NCI-H2171 (cell line): Measurements from ENCODE around the gene CYTH1.

Source experiments
- DNase-seq: peaks from one replicate; lab custom pipeline; 2025; lab: John Stamatoyannopoulos, UW

The CYTH1 gene, protein sequence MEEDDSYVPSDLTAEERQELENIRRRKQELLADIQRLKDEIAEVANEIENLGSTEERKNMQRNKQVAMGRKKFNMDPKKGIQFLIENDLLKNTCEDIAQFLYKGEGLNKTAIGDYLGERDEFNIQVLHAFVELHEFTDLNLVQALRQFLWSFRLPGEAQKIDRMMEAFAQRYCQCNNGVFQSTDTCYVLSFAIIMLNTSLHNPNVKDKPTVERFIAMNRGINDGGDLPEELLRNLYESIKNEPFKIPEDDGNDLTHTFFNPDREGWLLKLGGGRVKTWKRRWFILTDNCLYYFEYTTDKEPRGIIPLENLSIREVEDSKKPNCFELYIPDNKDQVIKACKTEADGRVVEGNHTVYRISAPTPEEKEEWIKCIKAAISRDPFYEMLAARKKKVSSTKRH

DNA sequence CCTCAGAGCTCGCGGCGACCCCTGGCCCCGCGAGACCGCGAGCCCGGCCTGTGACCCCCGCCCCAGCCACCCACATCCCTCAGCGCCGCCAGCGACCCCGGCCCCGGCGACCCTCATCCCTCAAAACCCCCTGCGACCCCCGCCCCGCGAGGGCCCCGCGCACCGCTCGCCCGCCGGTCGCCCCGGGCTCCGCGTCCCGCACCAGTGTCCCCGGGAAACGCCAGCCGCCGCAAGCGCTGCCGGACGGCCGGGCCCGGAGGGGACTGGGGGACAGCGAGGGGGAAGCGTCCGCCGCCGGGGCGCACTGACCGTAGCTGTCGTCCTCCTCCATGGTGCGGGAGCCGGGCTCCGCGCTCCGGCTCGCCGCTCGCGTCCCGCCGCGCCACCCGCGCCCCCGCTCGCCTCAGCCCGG lies at the start of gene CYTH1:
TSS of gene CYTH1 (minus strand) at position 381 of the 412 bp plus-strand sequence. CDS start at position 331, 50 bp downstream.
- no peak for DNase-seq

DNA sequence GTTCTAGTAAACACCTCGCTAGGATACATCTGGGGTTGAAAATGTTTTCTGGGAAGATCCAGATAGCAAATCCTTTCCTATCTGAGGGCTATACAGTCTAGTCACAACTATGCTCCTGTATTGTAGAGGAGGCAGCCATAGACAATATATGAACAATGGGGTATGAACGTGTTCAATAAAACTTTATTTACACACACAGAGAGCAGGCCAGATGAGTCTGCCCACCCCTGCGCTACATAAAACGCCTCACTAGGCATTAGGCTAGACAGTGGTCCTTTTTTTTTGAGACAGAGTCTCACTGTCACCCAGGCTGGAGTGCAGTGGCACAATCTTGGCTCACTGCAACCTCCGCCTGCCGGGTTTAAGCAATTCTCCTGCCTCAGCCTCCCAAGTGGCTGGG lies 47.4 kb upstream of the CYTH1 start:
- no peak for DNase-seq

DNA sequence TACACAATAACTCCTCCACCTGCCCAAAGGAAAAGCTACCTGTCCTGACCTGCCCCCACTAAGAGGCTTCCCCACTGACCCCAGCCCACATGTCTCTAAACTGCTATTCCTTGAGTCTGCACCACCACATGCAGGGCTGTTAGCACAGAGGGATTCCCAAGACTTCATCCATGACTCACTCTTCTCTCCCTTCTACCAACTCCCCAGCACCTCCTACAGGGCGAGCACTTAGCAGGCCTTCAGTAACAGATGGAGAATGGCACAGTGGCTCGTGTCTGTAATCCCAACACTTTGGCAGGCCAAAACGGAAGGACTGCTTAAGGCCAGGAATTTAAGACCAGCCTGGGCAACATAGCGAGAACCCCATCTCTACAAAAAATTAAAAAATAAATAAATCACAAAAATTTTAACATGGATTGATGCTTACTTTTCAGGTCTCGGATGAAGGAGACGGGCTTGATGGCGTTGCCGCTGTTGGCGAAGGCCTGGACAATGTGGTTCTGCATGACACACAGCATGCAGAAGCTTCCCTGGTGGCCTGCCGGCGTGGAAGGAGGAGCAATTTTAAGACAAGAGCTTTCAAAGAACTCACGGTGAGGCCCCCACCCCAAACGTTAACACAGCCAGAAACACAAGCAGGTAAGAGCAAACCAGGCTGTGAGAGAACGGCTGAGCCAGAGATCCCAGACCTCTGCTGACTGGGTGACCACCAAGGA lies 46.6 kb upstream of the CYTH1 start:
- DNase-seq, result no peak

DNA sequence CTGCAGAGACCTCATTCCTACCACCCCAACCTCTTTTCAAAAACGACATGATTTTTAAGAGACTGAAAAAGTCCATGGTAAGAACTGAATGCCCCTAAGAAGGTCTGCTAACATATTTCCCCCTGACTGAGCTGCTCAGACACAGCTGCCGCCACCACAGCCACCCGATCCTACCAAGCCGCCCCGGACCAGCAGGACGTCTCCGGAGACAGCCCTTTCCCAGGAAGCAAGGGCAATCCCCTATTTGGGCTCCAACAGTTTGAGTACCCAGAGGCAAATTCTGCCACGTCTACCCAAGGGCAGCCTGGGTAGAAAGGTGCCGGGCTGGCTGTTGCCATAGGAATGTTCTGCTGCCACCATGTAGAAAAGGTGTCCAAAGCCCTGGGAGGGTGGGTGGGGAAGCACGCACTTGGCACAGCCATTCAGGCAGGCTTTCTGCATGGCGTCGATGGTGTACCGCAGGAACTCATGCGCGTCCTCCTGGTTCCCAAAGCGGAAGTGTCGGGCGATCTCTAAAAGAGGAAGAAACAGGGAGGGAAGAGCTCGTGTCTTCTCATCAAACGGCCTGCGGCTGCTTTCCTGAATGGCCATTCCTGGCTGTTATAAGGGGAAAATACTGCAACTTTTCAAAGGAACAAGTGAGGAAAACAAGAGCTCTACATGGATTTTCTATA lies 44.9 kb upstream of the CYTH1 start:
- no peak for DNase-seq

DNA sequence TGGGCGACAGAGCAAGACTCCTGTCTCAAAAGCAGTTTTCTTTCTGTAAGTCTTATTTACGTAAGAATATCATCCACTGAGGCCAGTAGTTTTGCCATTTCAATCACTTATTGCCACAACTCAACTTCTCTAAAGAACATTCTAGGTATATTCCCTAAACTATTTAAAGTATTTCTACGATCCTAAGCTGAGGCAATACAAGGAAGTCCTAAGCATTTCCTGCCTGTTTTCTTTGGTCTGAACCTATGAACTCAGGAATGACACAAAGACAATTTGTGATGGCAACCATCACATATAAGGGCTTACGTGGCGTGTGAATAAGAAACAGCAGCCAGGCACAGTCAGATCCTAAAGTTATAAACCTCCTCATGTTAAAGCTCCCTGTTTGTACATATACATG lies 44.3 kb upstream of the CYTH1 start:
- DNase-seq, result no peak

DNA sequence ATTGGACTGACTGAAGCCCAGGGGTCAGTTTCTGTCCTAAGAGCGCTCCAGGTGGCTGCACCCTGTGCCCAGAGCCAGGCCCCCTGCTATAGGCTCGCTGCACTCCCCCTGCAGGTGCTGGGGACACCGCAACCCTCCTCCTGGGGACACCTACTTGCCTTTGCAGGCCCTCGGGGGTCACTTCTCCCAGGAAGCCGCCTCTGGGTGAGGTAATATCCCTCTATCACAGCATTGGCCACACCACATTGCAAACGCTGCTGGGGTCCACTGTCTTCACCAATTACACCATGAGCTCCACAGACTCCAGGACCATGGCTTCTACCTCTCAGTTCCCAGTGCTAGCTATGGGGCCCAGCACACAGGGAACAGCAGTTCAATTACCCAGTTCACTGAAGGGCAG lies 43.6 kb upstream of the CYTH1 start:
- no peak for DNase-seq

DNA sequence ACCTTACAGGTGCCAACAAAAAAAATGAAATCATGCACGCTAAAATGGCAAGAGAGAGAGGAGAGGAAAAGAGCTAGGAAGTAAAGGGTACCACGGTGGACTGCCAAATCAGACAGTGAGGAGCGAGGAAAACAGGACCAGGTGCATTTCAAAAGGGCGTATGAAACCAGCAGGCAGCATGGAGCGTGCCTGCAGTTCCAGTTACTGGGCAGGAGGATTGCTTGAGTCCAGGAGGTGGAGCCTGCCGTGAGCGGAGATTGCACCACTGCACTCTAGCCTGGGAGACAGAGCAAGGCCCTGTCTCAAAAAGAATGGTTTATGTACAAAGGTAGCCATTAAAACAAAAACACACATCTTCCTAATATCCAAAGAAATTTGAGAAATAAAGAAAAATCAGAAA lies 42.2 kb upstream of the CYTH1 start:
- DNase-seq, result no peak

DNA sequence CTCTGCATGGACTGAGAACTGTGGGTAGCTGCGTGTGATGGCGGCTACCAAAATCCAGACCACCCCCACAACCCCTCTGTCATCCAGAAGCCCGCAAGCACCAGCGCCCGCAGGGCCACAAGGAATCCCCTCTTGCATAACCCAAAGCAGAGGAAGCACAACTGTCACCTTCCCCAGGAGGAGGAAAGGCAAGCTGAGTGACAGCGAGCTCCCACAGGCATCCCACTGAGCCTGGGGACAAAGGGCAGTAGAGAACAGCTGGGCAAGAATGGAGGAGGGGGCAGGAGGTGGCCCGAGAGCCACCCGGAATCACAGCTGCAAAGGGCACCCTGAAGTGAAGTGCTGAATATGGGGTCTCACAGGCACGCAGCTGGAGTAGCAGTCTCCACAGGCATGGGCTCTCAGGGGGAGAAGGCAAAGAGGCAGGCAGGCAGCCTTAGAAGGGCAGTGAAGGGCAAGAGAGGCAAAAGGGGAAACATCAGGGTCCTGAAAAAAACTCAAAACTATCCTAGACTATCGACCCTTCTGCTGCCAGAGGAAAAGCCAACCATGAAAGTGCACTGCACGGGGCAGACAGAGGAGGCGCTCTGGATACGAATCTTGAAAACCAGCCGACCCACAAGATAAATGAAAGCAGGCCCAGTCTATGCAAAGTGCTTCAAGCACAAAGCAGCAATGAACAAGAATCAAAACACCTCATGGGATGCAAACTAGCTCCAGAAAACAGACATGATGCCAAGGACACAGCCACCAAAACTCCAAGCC lies 41.4 kb upstream of the CYTH1 start:
- DNase-seq, result no peak

DNA sequence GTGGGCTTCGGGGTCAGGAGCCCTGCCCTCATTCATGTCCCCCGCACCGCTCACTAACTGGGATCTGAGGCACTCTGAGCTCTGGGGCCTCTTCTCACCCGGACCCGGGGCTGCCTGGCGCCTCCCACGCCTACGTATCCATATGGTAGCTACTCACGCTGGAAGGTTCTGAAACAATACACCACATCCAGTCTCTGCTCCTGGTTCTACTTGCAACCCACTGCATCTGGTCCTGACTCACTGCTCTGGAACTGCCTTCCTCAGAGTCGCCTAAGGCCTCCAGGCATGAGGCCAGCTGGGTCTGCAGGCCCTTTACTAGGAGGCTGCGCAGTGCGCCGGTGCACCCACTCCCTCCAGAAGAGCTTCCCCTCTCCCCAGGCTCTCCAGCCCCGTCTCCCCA lies 40.5 kb upstream of the CYTH1 start:
- DNase-seq, result no peak

DNA sequence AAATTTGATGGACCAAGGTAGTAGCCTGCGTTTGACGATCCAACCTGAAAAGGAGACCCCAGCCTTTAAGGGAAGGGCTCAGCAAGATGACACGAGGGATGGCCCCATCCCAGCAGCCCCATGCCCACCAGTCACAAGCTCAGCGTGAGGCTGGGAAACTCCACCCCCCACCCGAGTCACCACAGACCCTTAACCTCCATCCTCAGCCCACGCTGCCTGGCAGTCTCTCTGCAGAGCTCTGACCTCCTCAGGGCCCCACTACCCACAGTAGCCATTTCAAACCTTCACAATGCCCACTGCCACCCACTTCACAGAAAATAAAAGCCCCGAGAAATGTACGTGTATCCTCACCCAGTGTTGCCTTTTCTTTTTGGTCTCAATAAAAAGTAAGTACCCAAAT lies 39.9 kb upstream of the CYTH1 start:
- DNase-seq, result no peak

DNA sequence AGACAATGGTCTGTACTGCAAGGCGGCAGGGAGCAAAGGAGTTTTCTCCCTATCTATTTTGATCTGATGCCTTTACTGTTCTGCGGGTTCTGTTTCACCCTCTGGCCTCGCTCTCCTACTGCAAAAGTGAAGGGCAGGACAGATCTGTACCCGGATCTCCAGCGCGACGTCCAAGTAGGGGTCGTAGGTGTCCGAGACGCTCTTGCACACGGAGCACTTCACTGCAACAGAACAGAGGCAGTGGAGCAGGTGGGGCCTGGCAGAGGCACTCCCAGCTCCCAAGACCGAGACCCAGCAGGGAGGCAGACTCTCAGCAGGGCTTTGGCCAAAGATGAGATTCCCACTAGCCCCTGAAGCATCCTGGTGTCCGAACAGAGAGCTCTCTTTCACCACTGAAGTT lies 38.8 kb upstream of the CYTH1 start:
- DNase-seq, result no peak

DNA sequence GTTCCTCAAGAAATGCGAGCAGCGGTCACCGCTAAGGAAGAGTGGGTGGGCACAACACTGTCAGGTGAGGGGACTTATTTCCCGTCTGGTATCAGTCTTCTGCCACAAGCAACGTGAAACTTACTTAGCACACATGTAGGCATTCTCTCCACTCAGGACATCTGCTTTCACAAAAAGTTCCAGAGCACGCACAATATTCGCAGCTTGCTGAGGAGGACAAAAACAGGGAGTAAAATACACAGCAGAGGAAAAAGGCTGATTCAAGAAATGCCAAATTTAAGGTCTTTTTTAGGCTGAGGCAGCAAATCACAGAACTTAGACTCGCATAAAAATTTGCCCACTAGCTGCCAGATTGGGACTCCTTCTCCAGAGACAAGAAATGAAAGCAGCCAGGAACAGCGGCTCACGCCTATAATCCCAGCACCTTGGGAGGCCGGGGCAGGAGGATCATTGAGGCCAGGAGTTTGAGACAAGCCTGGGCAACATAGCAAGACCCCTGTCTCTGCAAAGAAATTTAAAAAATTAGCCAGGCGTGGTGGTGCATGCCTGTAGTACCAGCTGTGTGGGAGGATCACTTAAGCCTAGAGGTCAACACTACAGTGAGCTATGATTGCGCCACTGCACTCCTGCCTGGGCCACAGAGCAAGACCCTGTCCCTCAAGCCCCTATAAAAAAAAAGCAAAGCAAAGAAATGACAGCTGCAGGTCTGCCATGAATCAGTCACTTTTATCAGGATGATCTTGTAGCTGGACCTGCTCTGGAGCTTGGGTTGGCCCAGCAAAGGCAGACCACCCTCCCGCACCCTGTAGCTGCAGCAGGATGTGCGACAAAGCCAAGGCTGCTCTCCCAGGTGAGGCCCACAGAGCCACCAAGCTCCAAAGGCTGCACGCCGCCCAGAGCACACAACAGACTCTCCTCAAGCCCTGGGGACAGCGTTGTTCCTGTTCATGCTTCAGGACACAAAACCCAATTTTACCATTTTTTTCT lies 38.0 kb upstream of the CYTH1 start:
- DNase-seq, result no peak

DNA sequence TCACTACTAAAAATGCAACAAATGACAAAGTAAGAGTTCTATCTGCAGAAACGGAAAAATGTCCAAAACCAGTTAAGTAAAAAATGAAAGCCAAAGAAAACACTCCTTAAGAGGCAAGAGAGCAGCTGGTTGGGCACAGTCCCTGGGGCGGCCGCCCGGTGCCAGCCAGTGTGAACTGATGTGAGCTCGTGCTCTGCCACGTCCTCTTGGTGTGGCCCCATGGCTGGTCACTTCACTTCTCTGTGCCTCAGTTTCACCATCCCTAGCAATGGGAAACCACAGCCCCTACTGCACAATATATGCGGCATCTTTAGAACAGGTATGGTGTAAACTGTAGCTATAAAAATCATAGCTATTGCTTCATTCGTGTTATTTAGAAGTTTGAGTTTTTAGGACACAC lies 37.3 kb upstream of the CYTH1 start:
- no peak for DNase-seq

DNA sequence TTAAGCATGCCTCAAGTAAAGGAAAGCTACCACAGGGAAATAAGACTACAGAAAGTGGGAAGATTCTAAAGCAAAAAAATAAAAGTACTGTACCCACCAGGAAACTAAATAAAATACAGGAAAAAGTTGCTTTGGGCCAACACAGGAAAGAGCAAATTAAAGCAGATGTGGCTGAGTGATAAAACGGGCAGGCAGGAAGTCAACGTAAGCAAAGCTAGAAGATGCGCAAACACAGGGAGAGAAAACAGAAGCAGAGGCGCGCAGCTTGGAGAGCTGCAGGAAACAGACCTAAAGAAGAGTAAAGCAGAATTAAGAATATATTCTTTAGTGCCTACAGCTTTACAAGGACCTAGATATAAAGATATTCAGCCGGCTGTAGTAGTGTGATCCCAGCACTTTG lies 36.9 kb upstream of the CYTH1 start:
- DNase-seq, result no peak

DNA sequence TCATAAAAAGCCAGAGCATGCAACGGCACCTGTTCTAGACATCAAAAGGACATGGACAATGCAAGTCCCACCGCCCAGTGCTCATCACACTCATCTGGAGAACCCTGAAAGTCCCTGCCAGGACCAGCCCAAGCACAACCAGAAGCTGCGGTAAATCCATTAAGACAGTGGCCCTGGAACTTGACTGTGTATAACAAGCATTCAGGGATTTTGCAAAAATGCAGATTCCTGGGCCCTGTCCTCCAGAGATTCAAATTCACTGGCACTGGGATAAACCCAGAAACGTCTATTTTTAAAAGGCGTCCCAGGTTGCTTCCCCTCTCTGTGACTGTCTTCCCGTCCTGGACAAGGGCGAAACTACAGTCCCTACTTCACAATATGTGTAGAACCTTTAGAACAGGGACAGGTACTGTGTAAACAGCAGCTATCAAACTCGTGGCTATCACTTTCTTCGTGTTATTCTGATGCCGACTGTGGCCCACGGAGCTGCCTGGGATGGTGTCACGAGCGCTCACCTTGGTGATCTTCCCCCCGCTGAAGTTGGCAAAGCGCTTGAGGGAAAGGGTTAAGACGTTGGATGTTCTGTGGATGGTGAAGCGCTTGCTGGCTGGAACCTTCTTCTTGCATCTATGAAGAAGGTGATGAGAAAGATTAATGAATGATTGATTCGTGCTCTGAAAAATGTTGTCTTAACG lies 36.2 kb upstream of the CYTH1 start:
- DNase-seq, result no peak

DNA sequence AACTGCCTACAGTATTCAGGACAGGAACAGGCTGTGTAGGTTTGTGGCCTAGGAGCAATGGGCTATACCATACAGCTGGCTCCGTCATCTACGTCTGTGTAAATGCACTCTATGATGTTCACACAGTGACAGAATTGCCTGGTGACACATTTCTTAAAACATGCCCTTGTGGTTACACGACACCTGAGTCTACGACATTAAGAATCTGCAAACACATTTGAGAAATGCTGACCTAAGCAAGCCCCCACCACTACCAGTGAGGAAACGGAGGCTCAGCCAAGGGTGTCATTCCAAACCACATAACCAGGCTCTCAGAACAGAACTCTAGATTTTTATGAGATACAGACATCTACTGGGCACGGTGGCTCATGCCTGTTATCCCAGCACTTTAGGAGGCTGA lies 35.0 kb upstream of the CYTH1 start:
- DNase-seq, result no peak

DNA sequence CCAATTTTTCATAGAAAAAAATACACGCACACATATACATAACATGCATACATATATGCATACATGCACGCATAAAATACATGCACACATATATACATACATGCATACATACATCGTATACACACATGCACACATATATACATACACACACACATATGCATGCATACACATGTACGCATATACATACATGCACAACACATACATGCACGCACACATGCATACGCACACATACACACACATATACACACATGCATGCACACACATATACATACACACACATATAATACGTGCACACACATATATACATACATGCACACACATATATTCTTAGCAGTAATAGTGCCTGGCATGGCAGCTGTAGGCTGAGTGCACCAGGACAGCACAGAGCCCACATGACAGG lies 33.6 kb upstream of the CYTH1 start:
- no peak for DNase-seq

DNA sequence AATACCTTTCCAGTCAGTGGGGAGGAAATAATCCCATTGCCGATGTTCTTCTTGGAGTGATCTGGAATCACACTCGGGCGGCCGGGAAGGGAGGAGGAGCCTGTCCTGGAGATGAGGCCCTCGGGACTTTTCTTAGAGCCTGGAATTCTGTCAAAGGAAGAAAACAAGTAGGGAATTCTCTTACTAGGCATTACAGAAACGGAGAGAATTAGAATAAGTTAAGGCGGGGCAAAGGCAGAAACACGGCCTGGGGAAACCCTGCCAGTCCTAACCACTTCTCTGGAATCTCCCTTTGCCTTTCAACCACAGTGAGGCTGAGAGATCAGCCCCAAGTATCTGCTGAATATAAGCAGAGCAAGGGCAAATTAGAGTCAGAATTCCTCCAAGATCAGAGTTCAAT lies 30.8 kb upstream of the CYTH1 start:
- no peak for DNase-seq

DNA sequence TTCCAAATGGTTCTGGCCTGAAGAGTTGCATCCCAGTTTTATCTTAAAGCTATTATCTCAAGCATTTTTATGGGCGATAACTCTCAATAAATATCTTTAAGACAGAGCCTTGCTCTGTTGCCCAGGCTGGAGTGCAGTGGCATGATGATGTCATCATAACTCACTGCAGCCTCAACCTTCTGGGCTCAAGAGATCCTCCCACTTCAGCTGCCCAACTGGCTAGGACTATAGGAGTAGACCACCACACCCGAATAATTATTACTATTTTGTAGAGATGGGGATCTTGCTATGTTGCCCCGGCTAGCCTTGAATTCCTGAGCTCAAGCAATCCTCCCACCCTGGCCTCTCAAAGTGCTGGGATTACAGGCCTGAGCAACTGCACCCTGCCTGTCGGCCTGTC lies 26.1 kb upstream of the CYTH1 start:
- no peak for DNase-seq

DNA sequence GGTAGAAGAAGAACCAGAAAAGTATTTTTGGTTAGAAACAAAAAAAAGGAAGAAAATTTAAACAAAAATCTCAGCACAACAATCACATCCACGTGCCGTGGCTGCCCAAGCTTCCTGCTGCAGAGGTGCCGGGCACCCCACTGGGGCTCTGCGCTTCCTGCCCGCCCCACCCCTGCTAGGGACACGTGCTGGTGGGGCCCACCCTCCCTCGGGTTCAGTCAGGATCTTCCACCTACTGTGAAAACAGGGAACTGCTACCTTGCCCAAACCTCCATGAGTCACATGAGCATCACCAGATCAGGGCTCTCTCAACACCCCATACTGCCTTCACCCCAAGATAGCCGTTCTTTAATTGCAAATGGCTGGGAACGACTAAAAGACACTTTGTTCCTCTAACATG lies 24.4 kb upstream of the CYTH1 start:
- no peak for DNase-seq

DNA sequence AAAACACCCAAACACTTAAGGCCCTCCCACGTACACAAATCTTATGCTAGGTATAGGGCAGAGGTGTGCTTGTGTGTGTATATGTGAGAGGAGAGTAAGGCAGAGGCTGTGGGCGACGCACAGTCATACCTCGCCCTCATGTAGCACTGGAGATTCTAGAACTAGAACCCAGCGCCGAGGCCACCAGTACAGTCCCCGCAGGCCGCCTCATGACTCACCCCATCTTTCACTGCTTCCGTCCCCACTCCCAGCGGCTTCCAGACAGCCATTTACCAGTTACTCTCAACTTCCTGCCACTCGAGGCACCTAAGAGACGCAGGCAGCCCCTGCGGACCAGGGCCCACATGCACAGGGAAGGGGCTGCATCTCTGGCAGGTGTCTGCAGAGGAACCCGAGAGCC lies 23.2 kb upstream of the CYTH1 start:
- DNase-seq, result no peak
